CD4-positive, alpha-beta T cell (primary cell): Measurements from ENCODE around the gene PLAC1. TPM values are rescaled to one million over a fixed set of nuclear protein-coding genes. Genes with fewer than 3 reads are reported as not detected.

Experiments
- ATAC-seq: fragments of 200-7000 bp; cut with Tn5 transposase; one replicate; pipeline ENCODE4 v1.10.0; 2022; ENCODE audit warnings: mild to moderate bottlenecking; ENCODE audit not compliant: poor library complexity
- CTCF ChIA-PET: fragments of 350-600 bp; sonication (Branson Sonifier 250); formaldehyde crosslinking; loops from one replicate; lab custom pipeline; 2021; ENCODE audit warnings: antibody characterized with exemption, inconsistent platforms; lab: Charles Lee
- POLR2A ChIA-PET: fragments of 350-600 bp; sonication (Branson Sonifier 250); formaldehyde crosslinking; loops from one replicate; lab custom pipeline; 2021; ENCODE audit warnings: antibody characterized with exemption, inconsistent platforms; lab: Charles Lee
- DNase-seq, 14 experiments: peaks; one replicate each; pipeline ENCODE4 v3.0.0-alpha.2; 2013 to 2020; ENCODE audit warnings: mixed read lengths in 2 of 14
- H3K27ac ChIP-seq, 2 donors: one replicate each; pipeline versions ENCODE4 v1.5.1 to v1.7.0; 2013; ENCODE audit warnings: low read length in 2 of 2, low read depth in 1 of 2, mild to moderate bottlenecking in 1 of 2
- H3K27me3 ChIP-seq, 2 experiments: 1 replicate in 1 of 2; 2 replicates in 1 of 2; pipeline versions ENCODE4 v1.6.1 to v1.7.0; 2013; ENCODE audit warnings: low read length in 2 of 2, control low read depth in 1 of 2, mild to moderate bottlenecking in 1 of 2, moderate library complexity in 1 of 2; ENCODE audit not compliant: insufficient read depth in 2 of 2, control insufficient read depth in 1 of 2
- H3K36me3 ChIP-seq: one replicate; pipeline ENCODE4 v1.6.1; 2013; ENCODE audit warnings: low read length, control low read depth; ENCODE audit not compliant: insufficient read depth
- H3K4me1 ChIP-seq: one replicate; pipeline ENCODE4 v1.6.1; 2013; ENCODE audit warnings: low read length, control low read depth; ENCODE audit not compliant: insufficient read depth
- H3K4me3 ChIP-seq: one replicate; pipeline ENCODE4 v1.5.1; 2013; ENCODE audit warnings: mild to moderate bottlenecking, low read length, moderate library complexity
- H3K9me3 ChIP-seq, 2 experiments: 1 replicate in 1 of 2; 2 replicates in 1 of 2; pipeline versions ENCODE4 v1.6.1 to v1.7.0; 2013; ENCODE audit warnings: low read length in 2 of 2, mild to moderate bottlenecking in 2 of 2, control low read depth in 1 of 2, moderate library complexity in 1 of 2; ENCODE audit not compliant: control insufficient read depth in 1 of 2, insufficient read depth in 1 of 2
- H3K27ac Mint-ChIP-seq: one replicate; pipeline ENCODE4 v1.8.0; 2020; ENCODE audit warnings: mixed read lengths
- H3K27me3 Mint-ChIP-seq: one replicate; pipeline ENCODE4 v1.8.0; 2021; ENCODE audit warnings: mixed read lengths
- H3K36me3 Mint-ChIP-seq: one replicate; pipeline ENCODE4 v1.8.0; 2021; ENCODE audit warnings: low read depth, mixed read lengths
- H3K4me1 Mint-ChIP-seq: one replicate; pipeline ENCODE4 v1.8.0; 2021; ENCODE audit warnings: low read depth, mixed read lengths
- H3K4me3 Mint-ChIP-seq: one replicate; pipeline ENCODE4 v1.8.0; 2020; ENCODE audit warnings: mild to moderate bottlenecking, mixed read lengths
- H3K9me3 Mint-ChIP-seq: one replicate; pipeline ENCODE4 v1.8.0; 2020; ENCODE audit warnings: mixed read lengths
- CTCF ChIP-seq: fragments of 200-600 bp; IDR thresholded peaks from one replicate; pipeline ENCODE4 v1.8.0; 2022; ENCODE audit warnings: antibody characterized with exemption, mild to moderate bottlenecking
- intact Hi-C, 2 experiments: fragments of 100-400 bp; cut with DNase I in 1 of 2; cut with micrococcal nuclease in 1 of 2; formaldehyde crosslinking; loops; one replicate each; pipeline versions ENCODE4 v1.15.1 to v1.9.0; 2023 to 2025; cut with DNase I, micrococcal nuclease
- total RNA-seq, 174 experiments: library from RNA in 2 of 174; stranded (reverse) in 2 of 174; gene quantifications; one replicate each; pipeline ENCODE4 v1.2.3 and lab custom pipeline; 2021 to 2026

Gene PLAC1
- total RNA-seq, 2 experiments from 2014 or later: not detected

GRCh38 chrX:134683351-134684005, 25.2 kb upstream of the PLAC1 start:
- DNase-seq: no peak
- Mint-ChIP-seq H3K9me3 (no peaks in the 10 kb centered on the region), H3K4me3 (no peak overlapping the region), H3K4me1 (no peaks in the 10 kb centered on the region), H3K27me3 (no peaks in the 10 kb centered on the region), H3K36me3 (no peaks in the 10 kb centered on the region), H3K27ac (no peak overlapping the region)
- ChIA-PET POLR2A (no interaction called here), CTCF (interaction anchor here (0.6 kb wide), 1 partner anchor 72 kb away, joined by 3 read pairs; no protein-coding TSS in a partner anchor)
- intact Hi-C loops: no loop called here
- Histone ChIP-seq H3K4me1 (no peaks in the 10 kb centered on the region), H3K9me3 (no peaks in the 10 kb centered on the region), H3K36me3 (no peaks in the 10 kb centered on the region), H3K27ac (no peak overlapping the region), H3K27me3 (no peaks in the 10 kb centered on the region), H3K4me3 (no peak overlapping the region)
- ATAC-seq: no peak
- TF ChIP-seq CTCF: no peak

GRCh38 chrX:134682081-134682480, 23.8 kb upstream of the PLAC1 start:
- H3K4me1 ChIP-seq: no peaks in the 10 kb centered on the region
- no peak for TF ChIP-seq CTCF
- Mint-ChIP-seq H3K27me3 (no peaks in the 10 kb centered on the region), H3K9me3 (no peaks in the 10 kb centered on the region), H3K4me1 (no peaks in the 10 kb centered on the region), H3K4me3 (no peak overlapping the region), H3K36me3 (no peaks in the 10 kb centered on the region), H3K27ac (no peak overlapping the region)
- no peaks in the 10 kb centered on the region for H3K36me3 ChIP-seq
- intact Hi-C loops: no loop called here
- no peaks in the 10 kb centered on the region for H3K9me3 ChIP-seq
- no peak for ATAC-seq
- no peak for DNase-seq
- no peaks in the 10 kb centered on the region for H3K27me3 ChIP-seq
- ChIA-PET CTCF (no interaction called here), POLR2A (no interaction called here)
- no peak overlapping the region for H3K4me3 ChIP-seq
- H3K27ac ChIP-seq: no peak overlapping the region

GRCh38 chrX:134679644-134680043, 21.4 kb upstream of the PLAC1 start:
- Histone ChIP-seq H3K36me3 (no peaks in the 10 kb centered on the region), H3K4me1 (no peaks in the 10 kb centered on the region), H3K27me3 (no peaks in the 10 kb centered on the region), H3K27ac (no peak overlapping the region), H3K9me3 (no peaks in the 10 kb centered on the region), H3K4me3 (no peak overlapping the region)
- Mint-ChIP-seq H3K9me3 (no peaks in the 10 kb centered on the region), H3K36me3 (no peaks in the 10 kb centered on the region), H3K4me3 (no peak overlapping the region), H3K4me1 (no peaks in the 10 kb centered on the region), H3K27ac (no peak overlapping the region), H3K27me3 (no peaks in the 10 kb centered on the region)
- ChIA-PET CTCF (no interaction called here), POLR2A (no interaction called here)
- no peak for DNase-seq
- no peak for TF ChIP-seq CTCF
- ATAC-seq: no peak
- intact Hi-C loops: no loop called here
